Measurements from ENCODE around the gene NRG2. TPM values are rescaled to one million over a fixed set of nuclear protein-coding genes. Genes with fewer than 3 reads are reported as not detected.

Gene NRG2
- total and polyA plus RNA-seq, 2 experiments from 2014 or later: 0.37 to 1.3 TPM

DNA sequence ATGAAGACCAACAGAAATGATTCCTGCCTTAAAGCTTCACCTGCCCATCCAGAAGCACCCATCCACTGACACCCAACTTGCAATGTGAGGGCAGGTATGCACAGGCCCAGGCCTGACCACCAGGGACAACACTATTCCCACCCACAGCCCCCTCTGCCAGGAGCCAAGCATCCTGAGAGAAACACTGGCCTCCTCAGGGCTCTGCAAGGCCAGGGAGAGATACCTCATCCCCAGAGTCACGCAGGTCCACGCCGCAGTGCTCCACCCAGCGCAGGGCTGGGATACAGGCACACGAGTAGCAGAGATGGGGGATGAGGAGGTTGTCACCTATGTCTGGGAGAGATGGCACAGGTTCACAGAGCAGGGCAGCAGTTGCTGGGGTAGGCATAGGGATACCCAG, 148.1 kb downstream of the NRG2 start (continued):
- no peak for TF ChIP-seq ZNF331 (CRISPR knock-in tag; IDR thresholded peaks at IDR 0.05; ENCODE audit: low read depth)
- no peak for TF ChIP-seq EZH2 (IDR thresholded peaks at IDR 0.05; ENCODE audit: low read depth, unreplicated experiment)
- no peak for TF ChIP-seq JUNB (IDR thresholded peaks at IDR 0.05; ENCODE audit: unreplicated experiment)

DNA sequence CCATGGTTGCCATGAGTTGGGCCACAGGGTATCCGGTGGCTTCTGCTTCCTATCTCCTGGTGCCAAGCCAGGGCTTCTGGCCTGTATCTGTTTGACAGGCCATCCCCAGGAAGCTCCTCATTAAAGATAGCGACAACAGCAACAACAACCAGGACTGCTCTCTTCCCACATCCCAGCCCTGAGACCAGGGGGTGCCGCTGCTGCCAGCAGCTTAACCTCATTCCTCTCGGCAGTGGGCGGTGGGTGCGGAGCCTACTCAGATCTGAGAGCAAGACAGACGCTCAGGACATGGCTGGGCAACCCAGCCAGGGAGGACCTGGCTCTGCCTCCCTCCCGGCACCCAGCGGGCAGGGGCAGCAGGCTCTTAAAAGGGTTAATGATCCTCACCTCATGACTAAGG, 149.2 kb downstream of the NRG2 start:
- Histone ChIP-seq H2AFZ (no peak overlapping the region), H3K4me2 (no peak overlapping the region), H3K27ac (ENCODE audit: low read depth) (no peak overlapping the region), H4K20me1 (replicated peaks; ENCODE audit: insufficient read depth) (no peaks in the 10 kb centered on the region), H3K9me2 (ENCODE audit: insufficient read depth) (no peaks in the 10 kb centered on the region), H3K4me3 (no peak overlapping the region), H3K4me1 (ENCODE audit: insufficient read depth) (no peaks in the 10 kb centered on the region), H3F3A (replicated peaks; ENCODE audit: low read depth) (no peaks in the 10 kb centered on the region), H3K27me3 (ENCODE audit: insufficient read depth) (0 out of 2 replicates have a peak, but pooled peaks cover 6% of the 10 kb centered on the region), H3K36me3 (ENCODE audit: insufficient read depth) (no peaks in the 10 kb centered on the region), H3K79me2 (replicated peaks; ENCODE audit: insufficient read depth) (no peaks in the 10 kb centered on the region)
- no peak for DNase-seq (ENCODE audit: low spot score)
- Mint-ChIP-seq H3K4me3 (no peak overlapping the region), H3K27ac (no peak overlapping the region), H3K4me1 (no peaks in the 10 kb centered on the region), H3K36me3 (ENCODE audit: low read depth) (no peaks in the 10 kb centered on the region), H3K9me3 (no peaks in the 10 kb centered on the region), H3K27me3 (ENCODE audit: insufficient read depth, low read depth, poor library complexity) (peaks cover 14% of the 10 kb centered on the region)
- no peak for TF ChIP-seq ZNF331 (CRISPR knock-in tag; IDR thresholded peaks at IDR 0.05; ENCODE audit: low read depth)
- TF ChIP-seq, protein P1, sequence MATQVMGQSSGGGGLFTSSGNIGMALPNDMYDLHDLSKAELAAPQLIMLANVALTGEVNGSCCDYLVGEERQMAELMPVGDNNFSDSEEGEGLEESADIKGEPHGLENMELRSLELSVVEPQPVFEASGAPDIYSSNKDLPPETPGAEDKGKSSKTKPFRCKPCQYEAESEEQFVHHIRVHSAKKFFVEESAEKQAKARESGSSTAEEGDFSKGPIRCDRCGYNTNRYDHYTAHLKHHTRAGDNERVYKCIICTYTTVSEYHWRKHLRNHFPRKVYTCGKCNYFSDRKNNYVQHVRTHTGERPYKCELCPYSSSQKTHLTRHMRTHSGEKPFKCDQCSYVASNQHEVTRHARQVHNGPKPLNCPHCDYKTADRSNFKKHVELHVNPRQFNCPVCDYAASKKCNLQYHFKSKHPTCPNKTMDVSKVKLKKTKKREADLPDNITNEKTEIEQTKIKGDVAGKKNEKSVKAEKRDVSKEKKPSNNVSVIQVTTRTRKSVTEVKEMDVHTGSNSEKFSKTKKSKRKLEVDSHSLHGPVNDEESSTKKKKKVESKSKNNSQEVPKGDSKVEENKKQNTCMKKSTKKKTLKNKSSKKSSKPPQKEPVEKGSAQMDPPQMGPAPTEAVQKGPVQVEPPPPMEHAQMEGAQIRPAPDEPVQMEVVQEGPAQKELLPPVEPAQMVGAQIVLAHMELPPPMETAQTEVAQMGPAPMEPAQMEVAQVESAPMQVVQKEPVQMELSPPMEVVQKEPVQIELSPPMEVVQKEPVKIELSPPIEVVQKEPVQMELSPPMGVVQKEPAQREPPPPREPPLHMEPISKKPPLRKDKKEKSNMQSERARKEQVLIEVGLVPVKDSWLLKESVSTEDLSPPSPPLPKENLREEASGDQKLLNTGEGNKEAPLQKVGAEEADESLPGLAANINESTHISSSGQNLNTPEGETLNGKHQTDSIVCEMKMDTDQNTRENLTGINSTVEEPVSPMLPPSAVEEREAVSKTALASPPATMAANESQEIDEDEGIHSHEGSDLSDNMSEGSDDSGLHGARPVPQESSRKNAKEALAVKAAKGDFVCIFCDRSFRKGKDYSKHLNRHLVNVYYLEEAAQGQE (IDR thresholded peaks at IDR 0.05; ENCODE audit: unreplicated experiment): no peak
- TF ChIP-seq, protein P2, sequence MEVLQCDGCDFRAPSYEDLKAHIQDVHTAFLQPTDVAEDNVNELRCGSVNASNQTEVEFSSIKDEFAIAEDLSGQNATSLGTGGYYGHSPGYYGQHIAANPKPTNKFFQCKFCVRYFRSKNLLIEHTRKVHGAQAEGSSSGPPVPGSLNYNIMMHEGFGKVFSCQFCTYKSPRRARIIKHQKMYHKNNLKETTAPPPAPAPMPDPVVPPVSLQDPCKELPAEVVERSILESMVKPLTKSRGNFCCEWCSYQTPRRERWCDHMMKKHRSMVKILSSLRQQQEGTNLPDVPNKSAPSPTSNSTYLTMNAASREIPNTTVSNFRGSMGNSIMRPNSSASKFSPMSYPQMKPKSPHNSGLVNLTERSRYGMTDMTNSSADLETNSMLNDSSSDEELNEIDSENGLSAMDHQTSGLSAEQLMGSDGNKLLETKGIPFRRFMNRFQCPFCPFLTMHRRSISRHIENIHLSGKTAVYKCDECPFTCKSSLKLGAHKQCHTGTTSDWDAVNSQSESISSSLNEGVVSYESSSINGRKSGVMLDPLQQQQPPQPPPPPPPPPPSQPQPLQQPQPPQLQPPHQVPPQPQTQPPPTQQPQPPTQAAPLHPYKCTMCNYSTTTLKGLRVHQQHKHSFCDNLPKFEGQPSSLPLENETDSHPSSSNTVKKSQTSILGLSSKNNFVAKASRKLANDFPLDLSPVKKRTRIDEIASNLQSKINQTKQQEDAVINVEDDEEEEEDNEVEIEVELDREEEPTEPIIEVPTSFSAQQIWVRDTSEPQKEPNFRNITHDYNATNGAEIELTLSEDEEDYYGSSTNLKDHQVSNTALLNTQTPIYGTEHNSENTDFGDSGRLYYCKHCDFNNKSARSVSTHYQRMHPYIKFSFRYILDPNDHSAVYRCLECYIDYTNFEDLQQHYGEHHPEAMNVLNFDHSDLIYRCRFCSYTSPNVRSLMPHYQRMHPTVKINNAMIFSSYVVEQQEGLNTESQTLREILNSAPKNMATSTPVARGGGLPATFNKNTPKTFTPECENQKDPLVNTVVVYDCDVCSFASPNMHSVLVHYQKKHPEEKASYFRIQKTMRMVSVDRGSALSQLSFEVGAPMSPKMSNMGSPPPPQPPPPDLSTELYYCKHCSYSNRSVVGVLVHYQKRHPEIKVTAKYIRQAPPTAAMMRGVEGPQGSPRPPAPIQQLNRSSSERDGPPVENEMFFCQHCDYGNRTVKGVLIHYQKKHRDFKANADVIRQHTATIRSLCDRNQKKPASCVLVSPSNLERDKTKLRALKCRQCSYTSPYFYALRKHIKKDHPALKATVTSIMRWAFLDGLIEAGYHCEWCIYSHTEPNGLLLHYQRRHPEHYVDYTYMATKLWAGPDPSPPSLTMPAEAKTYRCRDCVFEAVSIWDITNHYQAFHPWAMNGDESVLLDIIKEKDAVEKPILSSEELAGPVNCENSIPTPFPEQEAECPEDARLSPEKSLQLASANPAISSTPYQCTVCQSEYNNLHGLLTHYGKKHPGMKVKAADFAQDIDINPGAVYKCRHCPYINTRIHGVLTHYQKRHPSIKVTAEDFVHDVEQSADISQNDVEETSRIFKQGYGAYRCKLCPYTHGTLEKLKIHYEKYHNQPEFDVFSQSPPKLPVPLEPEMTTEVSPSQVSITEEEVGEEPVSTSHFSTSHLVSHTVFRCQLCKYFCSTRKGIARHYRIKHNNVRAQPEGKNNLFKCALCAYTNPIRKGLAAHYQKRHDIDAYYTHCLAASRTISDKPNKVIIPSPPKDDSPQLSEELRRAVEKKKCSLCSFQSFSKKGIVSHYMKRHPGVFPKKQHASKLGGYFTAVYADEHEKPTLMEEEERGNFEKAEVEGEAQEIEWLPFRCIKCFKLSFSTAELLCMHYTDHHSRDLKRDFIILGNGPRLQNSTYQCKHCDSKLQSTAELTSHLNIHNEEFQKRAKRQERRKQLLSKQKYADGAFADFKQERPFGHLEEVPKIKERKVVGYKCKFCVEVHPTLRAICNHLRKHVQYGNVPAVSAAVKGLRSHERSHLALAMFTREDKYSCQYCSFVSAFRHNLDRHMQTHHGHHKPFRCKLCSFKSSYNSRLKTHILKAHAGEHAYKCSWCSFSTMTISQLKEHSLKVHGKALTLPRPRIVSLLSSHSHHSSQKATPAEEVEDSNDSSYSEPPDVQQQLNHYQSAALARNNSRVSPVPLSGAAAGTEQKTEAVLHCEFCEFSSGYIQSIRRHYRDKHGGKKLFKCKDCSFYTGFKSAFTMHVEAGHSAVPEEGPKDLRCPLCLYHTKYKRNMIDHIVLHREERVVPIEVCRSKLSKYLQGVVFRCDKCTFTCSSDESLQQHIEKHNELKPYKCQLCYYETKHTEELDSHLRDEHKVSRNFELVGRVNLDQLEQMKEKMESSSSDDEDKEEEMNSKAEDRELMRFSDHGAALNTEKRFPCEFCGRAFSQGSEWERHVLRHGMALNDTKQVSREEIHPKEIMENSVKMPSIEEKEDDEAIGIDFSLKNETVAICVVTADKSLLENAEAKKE (CRISPR knock-in tag; IDR thresholded peaks at IDR 0.05): no peak
- no peak for TF ChIP-seq EZH2 (IDR thresholded peaks at IDR 0.05; ENCODE audit: low read depth, unreplicated experiment)
- no peak for TF ChIP-seq STAT1 (IDR thresholded peaks at IDR 0.05; ENCODE audit: unreplicated experiment)
- no peak for TF ChIP-seq CTCF (conservative IDR thresholded peaks at IDR 0.05; ENCODE audit: low read depth in 2 of 2)
- no peak for TF ChIP-seq NANOG (IDR thresholded peaks at IDR 0.05; ENCODE audit: borderline replicate concordance)
- TF ChIP-seq POLR2AphosphoS5 (IDR thresholded peaks at IDR 0.05; ENCODE audit: low read depth): no peak
- TF ChIP-seq JUNB (IDR thresholded peaks at IDR 0.05; ENCODE audit: unreplicated experiment): no peak
- no peak for TF ChIP-seq ZNF114 (CRISPR knock-in tag; IDR thresholded peaks at IDR 0.05)
- no peak for TF ChIP-seq ETS1 (IDR thresholded peaks at IDR 0.05)
- no peak for TF ChIP-seq CREB1 (CRISPR knock-in tag; IDR thresholded peaks at IDR 0.05; ENCODE audit: low read depth)
- no peak for TF ChIP-seq EZH2phosphoT487 (IDR thresholded peaks at IDR 0.05; ENCODE audit: unreplicated experiment)
- ATAC-seq: peak; percentile 65

Data from GM23338 (cell line).